ENCODE data around the gene ENO2. TPM values are rescaled to one million over a fixed set of nuclear protein-coding genes. Genes with fewer than 3 reads are reported as not detected.
"Not testable (repeated sequence)": the region's sequence is repeated elsewhere in the genome, so short reads cannot be mapped to it uniquely, and the experiment has no call there.

The ENO2 gene
- total RNA-seq, 2 donors from 2014 or later: 104 to 139 TPM

DNA sequence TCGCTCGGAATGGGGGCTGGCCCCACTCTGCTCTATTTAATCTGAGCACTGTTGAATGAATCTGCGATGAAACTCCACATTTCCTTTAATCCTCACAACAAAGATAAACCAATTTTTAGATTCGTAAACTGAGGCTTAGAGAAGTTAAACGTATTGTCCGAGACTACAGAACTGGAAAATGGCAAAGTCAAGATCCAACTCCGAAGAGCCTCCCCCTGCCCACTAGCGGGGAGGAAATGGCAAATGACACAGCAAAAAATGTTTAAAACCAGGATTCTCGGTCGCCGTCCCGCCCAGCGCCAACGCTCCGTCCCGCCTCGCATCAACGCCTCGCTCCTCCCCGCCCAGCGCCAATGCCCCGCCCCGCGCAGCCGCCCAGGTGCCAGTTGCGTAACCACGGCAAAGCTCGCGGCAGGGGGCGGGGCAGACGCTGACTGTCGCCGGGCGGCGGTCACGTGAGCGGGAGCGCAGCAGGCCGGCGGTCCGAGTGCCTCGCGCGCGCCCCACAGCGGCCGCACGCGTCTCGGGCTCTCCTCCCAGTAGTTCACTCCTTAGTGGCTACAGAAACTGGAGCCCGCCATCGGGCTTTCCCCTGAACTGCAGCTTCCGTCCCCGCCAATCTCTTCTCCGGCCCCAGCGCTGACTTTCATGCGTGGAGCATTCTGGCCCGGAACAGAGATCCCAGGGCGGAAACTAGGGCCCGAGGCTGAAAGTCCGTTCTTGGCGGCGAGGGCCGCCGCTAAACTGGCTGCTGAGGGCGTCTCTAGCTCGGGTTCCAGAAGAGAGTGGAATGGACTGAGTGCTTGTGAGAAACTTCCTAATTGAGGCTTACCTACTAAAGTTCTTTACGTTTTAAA is 23.4 kb upstream of the ENO2 start:
- TF ChIP-seq, protein P1, sequence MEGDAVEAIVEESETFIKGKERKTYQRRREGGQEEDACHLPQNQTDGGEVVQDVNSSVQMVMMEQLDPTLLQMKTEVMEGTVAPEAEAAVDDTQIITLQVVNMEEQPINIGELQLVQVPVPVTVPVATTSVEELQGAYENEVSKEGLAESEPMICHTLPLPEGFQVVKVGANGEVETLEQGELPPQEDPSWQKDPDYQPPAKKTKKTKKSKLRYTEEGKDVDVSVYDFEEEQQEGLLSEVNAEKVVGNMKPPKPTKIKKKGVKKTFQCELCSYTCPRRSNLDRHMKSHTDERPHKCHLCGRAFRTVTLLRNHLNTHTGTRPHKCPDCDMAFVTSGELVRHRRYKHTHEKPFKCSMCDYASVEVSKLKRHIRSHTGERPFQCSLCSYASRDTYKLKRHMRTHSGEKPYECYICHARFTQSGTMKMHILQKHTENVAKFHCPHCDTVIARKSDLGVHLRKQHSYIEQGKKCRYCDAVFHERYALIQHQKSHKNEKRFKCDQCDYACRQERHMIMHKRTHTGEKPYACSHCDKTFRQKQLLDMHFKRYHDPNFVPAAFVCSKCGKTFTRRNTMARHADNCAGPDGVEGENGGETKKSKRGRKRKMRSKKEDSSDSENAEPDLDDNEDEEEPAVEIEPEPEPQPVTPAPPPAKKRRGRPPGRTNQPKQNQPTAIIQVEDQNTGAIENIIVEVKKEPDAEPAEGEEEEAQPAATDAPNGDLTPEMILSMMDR (conservative IDR thresholded peaks at IDR 0.05): peak; percentile 100
- Mint-ChIP-seq H3K27ac (peak overlapping the region; percentile 98), H3K4me3 (peak overlapping the region; percentile 62), H3K9me3 (peaks cover 10% of the 10 kb centered on the region), H3K36me3 (ENCODE audit: low read depth) (peaks cover 20% of the 10 kb centered on the region), H3K4me1 (peaks cover 35% of the 10 kb centered on the region), H3K27me3 (ENCODE audit: insufficient read depth) (peaks cover 3% of the 10 kb centered on the region)
- peak; percentile 100 for DNase-seq
- 8 to 10% methylated on average over 43 to 68 of the region's 68 CpGs for WGBS, 2 experiments (ENCODE audit: insufficient coverage in 1 of 2, insufficient read length in 1 of 2)
- Histone ChIP-seq H3K27ac (ENCODE audit: low read depth, low read length) (peak overlapping the region; percentile 90), H3K9ac (ENCODE audit: extremely low read depth, low read length, poor library complexity, severe bottlenecking) (peak overlapping the region; percentile 75), H3K4me3 (ENCODE audit: low read length) (peak overlapping the region; percentile 77), H3K9me3 (ENCODE audit: control insufficient read depth, low read length) (no peaks in the 10 kb centered on the region), H3K4me1 (ENCODE audit: control insufficient read depth, insufficient read depth, low read length) (peaks cover 4% of the 10 kb centered on the region), H3K36me3 (ENCODE audit: control insufficient read depth, insufficient read depth, low read length) (peaks cover 5% of the 10 kb centered on the region), H3K27me3 (ENCODE audit: control insufficient read depth, insufficient read depth, low read length, poor library complexity, severe bottlenecking) (no peaks in the 10 kb centered on the region)

DNA sequence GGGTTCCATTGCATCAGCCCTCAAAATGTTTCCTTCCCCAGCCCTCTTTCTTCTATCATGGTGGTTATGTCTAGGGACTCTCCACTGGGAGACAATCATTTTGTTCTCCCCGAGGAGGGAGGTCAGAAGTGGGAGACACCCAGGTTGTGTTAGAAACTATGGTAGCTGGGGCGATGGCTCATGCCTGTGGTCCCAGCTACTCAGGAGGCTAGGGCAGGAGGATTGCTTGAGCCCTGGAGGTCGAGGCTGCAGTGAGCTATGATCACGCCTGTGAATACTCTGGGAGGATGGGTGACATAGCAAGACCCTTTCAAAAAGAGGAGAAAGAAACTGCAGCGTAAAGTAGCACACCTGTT is 22.8 kb upstream of the ENO2 start:
- H3K27me3 ChIP-seq (ENCODE audit: control insufficient read depth, insufficient read depth, low read length, poor library complexity, severe bottlenecking): no peaks in the 10 kb centered on the region
- TF ChIP-seq, protein P1 (conservative IDR thresholded peaks at IDR 0.05): no peak
- peaks cover 32% of the 10 kb centered on the region for H3K4me1 Mint-ChIP-seq
- peaks cover 4% of the 10 kb centered on the region for H3K27me3 Mint-ChIP-seq (ENCODE audit: insufficient read depth)
- H3K9me3 ChIP-seq (ENCODE audit: control insufficient read depth, low read length): no peaks in the 10 kb centered on the region
- H3K27ac Mint-ChIP-seq: peak overlapping the region; percentile 80
- H3K36me3 ChIP-seq (ENCODE audit: control insufficient read depth, insufficient read depth, low read length): peaks cover 5% of the 10 kb centered on the region
- WGBS, 2 experiments (ENCODE audit: insufficient coverage in 1 of 2, insufficient read length in 1 of 2): 93 to 96% methylated on average over 4 to 5 of the region's 5 CpGs
- peak overlapping the region; percentile 77 for H3K4me3 ChIP-seq (ENCODE audit: low read length)
- peak overlapping the region; percentile 3 for H3K27ac ChIP-seq (ENCODE audit: low read depth, low read length)
- H3K9ac ChIP-seq (ENCODE audit: extremely low read depth, low read length, poor library complexity, severe bottlenecking): peak overlapping the region; percentile 52
- no peak for DNase-seq
- peak overlapping the region; percentile 62 for H3K4me3 Mint-ChIP-seq
- peaks cover 20% of the 10 kb centered on the region for H3K36me3 Mint-ChIP-seq (ENCODE audit: low read depth)
- H3K4me1 ChIP-seq (ENCODE audit: control insufficient read depth, insufficient read depth, low read length): peaks cover 4% of the 10 kb centered on the region
- peaks cover 10% of the 10 kb centered on the region for H3K9me3 Mint-ChIP-seq

DNA sequence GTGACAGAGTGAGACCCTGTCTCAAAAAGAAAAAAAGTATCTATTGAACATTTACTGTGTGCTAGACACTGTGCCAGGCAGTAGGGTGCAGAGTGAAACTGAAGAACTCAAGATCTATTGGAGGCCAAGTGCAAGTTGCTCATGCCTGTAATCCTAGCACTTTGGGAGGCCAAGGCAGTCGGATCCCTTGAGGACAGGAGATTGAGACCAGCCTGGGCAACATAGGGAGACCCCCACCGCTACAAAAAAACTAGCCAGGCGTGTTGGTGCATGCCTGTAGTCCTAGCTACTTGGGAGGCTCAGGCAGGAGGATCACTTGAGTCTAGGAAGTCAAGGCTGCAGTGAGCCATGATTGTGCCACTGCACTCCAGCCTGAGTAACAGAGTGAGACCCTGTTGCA is 21.7 kb upstream of the ENO2 start:
- Mint-ChIP-seq H3K4me1 (peaks cover 24% of the 10 kb centered on the region), H3K36me3 (ENCODE audit: low read depth) (peaks cover 20% of the 10 kb centered on the region)
- H3K9me3 Mint-ChIP-seq; DNase-seq; H3K27me3 ChIP-seq (ENCODE audit: control insufficient read depth, insufficient read depth, low read length, poor library complexity, severe bottlenecking); H3K9me3 ChIP-seq (ENCODE audit: control insufficient read depth, low read length); H3K4me3 ChIP-seq (ENCODE audit: low read length); H3K4me1 ChIP-seq (ENCODE audit: control insufficient read depth, insufficient read depth, low read length); H3K27ac Mint-ChIP-seq; H3K4me3 Mint-ChIP-seq; H3K27me3 Mint-ChIP-seq (ENCODE audit: insufficient read depth); H3K27ac ChIP-seq (ENCODE audit: low read depth, low read length); H3K9ac ChIP-seq (ENCODE audit: extremely low read depth, low read length, poor library complexity, severe bottlenecking); H3K36me3 ChIP-seq (ENCODE audit: control insufficient read depth, insufficient read depth, low read length): not testable (repeated sequence)
- 94 to 100% methylated on average over 3 of the region's 3 CpGs for WGBS, 2 experiments (ENCODE audit: insufficient coverage in 1 of 2, insufficient read length in 1 of 2)

All from endodermal cell (in vitro differentiated cells).